Loucy (cell line): ENCODE results near the gene NKX6-2.
"Not testable (repeated sequence)": the region's sequence is repeated elsewhere in the genome, so short reads cannot be mapped to it uniquely, and the experiment has no call there.

Experiments used
- H2AFZ ChIP-seq: fragments of 200-600 bp; sonication (generic); 2 replicates; pipeline ENCODE4 v1.6.0; 2016; ENCODE audit warnings: antibody characterized with exemption, mild to moderate bottlenecking, low read length, moderate library complexity
- H3F3A ChIP-seq: fragments of 200-600 bp; 2 replicates; pipeline ENCODE4 v1.6.0; 2016; ENCODE audit warnings: antibody characterized with exemption, low read depth, mild to moderate bottlenecking
- H3K27me3 ChIP-seq: fragments of 200-600 bp; sonication (generic); 2 replicates; pipeline ENCODE4 v1.6.1; 2014; ENCODE audit warnings: low read length, mild to moderate bottlenecking; ENCODE audit not compliant: insufficient read depth, poor library complexity, severe bottlenecking
- H3K36me3 ChIP-seq: fragments of 200-600 bp; sonication (generic); 2 replicates; pipeline ENCODE4 v1.6.1; 2016; ENCODE audit warnings: low read length; ENCODE audit not compliant: insufficient read depth
- H3K4me1 ChIP-seq: fragments of 200-600 bp; sonication (generic); 2 replicates; pipeline ENCODE4 v1.5.1; 2014; ENCODE audit warnings: low read length, mild to moderate bottlenecking; ENCODE audit not compliant: insufficient read depth, poor library complexity, severe bottlenecking
- H3K4me2 ChIP-seq: fragments of 200-600 bp; sonication (generic); 2 replicates; pipeline ENCODE4 v1.6.0; 2014; ENCODE audit warnings: antibody characterized with exemption, low read length, low read depth, mild to moderate bottlenecking; ENCODE audit not compliant: poor library complexity, severe bottlenecking
- H3K4me3 ChIP-seq: fragments of 200-600 bp; sonication (generic); 2 replicates; pipeline ENCODE4 v1.5.1; 2014; ENCODE audit warnings: low read length, mild to moderate bottlenecking, mixed read lengths; ENCODE audit not compliant: poor library complexity, severe bottlenecking
- H3K79me2 ChIP-seq: fragments of 200-600 bp; sonication (generic); 2 replicates; pipeline ENCODE4 v1.6.1; 2014; ENCODE audit warnings: low read length; ENCODE audit not compliant: insufficient read depth
- H3K9ac ChIP-seq: fragments of 200-600 bp; sonication (generic); 2 replicates; pipeline ENCODE4 v1.6.0; 2014; ENCODE audit warnings: mild to moderate bottlenecking, low read depth, low read length, moderate library complexity; ENCODE audit not compliant: poor library complexity, severe bottlenecking
- H3K9me2 ChIP-seq: fragments of 200-600 bp; sonication (generic); replicated peaks from 2 replicates; pipeline ENCODE4 v1.6.1; 2016; ENCODE audit warnings: low read depth, low read length, mixed read lengths
- H3K9me3 ChIP-seq: fragments of 200-600 bp; sonication (generic); 2 replicates; pipeline ENCODE4 v1.6.1; 2014; ENCODE audit warnings: mild to moderate bottlenecking, antibody characterized with exemption, low read length, low read depth; ENCODE audit not compliant: insufficient read depth
- H4K20me1 ChIP-seq: fragments of 200-600 bp; sonication (generic); 2 replicates; pipeline ENCODE4 v1.6.0; 2014; ENCODE audit warnings: antibody characterized with exemption, low read length, mild to moderate bottlenecking; ENCODE audit not compliant: insufficient read depth, poor library complexity, severe bottlenecking
- EZH2phosphoT487 ChIP-seq: fragments of 200-600 bp; IDR thresholded peaks from 2 replicates; pipeline ENCODE4 v1.6.1; 2018; ENCODE audit warnings: antibody characterized with exemption, mild to moderate bottlenecking, moderate library complexity, borderline replicate concordance
- TF ChIP-seq, protein P1 (sequence below): fragments of 200-600 bp; sonication (generic); conservative IDR thresholded peaks from 2 replicates; pipeline ENCODE4 v1.5.1; 2014; ENCODE audit warnings: mild to moderate bottlenecking, antibody characterized with exemption, low read length

NKX6-2 gene

GRCh38 chr10:132792796-132793195 lies 6.8 kb upstream of the NKX6-2 start:
- no peaks in the 10 kb centered on the region for H3K4me1 ChIP-seq

GRCh38 chr10:132792099-132792498 lies 6.2 kb upstream of the NKX6-2 start:
- H3K27me3 ChIP-seq, H3K4me3 ChIP-seq, H3F3A ChIP-seq: not testable (repeated sequence)

More at GRCh38 chr10:132792796-132793195, 6.8 kb upstream of the NKX6-2 start:
- no peak for TF ChIP-seq EZH2phosphoT487
- TF ChIP-seq, protein P1, sequence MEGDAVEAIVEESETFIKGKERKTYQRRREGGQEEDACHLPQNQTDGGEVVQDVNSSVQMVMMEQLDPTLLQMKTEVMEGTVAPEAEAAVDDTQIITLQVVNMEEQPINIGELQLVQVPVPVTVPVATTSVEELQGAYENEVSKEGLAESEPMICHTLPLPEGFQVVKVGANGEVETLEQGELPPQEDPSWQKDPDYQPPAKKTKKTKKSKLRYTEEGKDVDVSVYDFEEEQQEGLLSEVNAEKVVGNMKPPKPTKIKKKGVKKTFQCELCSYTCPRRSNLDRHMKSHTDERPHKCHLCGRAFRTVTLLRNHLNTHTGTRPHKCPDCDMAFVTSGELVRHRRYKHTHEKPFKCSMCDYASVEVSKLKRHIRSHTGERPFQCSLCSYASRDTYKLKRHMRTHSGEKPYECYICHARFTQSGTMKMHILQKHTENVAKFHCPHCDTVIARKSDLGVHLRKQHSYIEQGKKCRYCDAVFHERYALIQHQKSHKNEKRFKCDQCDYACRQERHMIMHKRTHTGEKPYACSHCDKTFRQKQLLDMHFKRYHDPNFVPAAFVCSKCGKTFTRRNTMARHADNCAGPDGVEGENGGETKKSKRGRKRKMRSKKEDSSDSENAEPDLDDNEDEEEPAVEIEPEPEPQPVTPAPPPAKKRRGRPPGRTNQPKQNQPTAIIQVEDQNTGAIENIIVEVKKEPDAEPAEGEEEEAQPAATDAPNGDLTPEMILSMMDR, result no peak
- Histone ChIP-seq H3F3A (no peaks in the 10 kb centered on the region), H4K20me1 (no peaks in the 10 kb centered on the region), H3K79me2 (no peaks in the 10 kb centered on the region), H3K27me3 (no peaks in the 10 kb centered on the region), H3K4me3 (no peak overlapping the region), H3K9ac (no peak overlapping the region), H3K4me2 (no peak overlapping the region), H3K9me2 (no peaks in the 10 kb centered on the region), H2AFZ (no peak overlapping the region), H3K9me3 (no peaks in the 10 kb centered on the region), H3K36me3 (no peaks in the 10 kb centered on the region)

DNA sequence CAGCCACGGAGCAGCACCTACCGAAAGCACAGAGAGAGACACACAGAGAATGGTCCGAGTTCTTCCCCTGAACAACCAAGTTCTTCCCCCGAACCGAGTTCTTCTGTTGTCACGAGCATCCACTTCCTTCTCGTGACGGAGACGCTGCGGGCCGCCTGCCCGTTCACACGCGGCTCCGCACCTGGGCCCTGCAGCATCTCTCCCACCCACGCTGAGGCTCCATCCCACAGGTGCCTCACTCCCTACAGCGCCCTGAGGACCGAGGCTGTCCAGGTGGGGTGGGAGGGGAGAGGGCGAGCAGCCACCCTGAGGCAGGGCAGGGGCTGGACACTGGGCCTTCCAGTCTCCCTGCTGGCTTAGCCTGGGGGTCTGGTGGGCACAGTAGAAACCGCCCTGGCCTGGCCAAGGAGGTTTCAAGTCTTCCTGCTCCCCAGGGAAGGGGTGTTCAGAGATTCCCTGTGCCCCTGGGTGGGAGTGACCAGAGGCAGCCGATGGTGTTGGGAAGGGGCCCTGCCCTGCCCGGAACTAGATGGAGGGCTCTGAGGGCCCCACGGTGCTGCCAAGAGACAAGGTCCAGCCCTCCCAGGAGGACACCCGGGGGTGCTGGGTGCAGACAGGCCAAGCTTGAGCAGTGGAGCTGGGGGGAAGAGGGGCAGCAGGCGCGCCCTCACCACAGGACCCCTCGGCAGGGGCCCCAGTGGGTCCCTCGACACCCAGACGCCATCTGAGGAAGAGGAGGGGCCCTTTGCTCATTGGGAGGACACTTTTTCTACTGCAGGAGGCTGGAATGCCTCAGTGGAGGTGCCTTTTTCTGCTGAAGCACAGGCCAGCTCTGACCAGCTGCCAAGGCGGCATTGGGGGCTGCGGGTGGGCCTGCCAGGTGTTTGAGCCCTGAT lies 5.2 kb upstream of the NKX6-2 start:
- H3K9me2 ChIP-seq, result no peaks in the 10 kb centered on the region

More at GRCh38 chr10:132792099-132792498, 6.2 kb upstream of the NKX6-2 start:
- H3K9me2 ChIP-seq, H3K4me1 ChIP-seq, H3K36me3 ChIP-seq, H2AFZ ChIP-seq, H3K4me2 ChIP-seq, H3K9me3 ChIP-seq, H3K9ac ChIP-seq, H3K79me2 ChIP-seq, H4K20me1 ChIP-seq: not testable (repeated sequence)

More for the DNA sequence above, 5.2 kb upstream of the NKX6-2 start:
- H3K27me3 ChIP-seq, result no peaks in the 10 kb centered on the region
- H3K4me3 ChIP-seq, result no peak overlapping the region
- H2AFZ ChIP-seq, result no peak overlapping the region
- no peaks in the 10 kb centered on the region for H3K9me3 ChIP-seq
- H3K79me2 ChIP-seq, result no peaks in the 10 kb centered on the region
- no peaks in the 10 kb centered on the region for H3K4me1 ChIP-seq
- no peaks in the 10 kb centered on the region for H3K36me3 ChIP-seq
- H4K20me1 ChIP-seq, result no peaks in the 10 kb centered on the region
- no peaks in the 10 kb centered on the region for H3F3A ChIP-seq
- no peak overlapping the region for H3K9ac ChIP-seq
- H3K4me2 ChIP-seq, result no peak overlapping the region
- TF ChIP-seq, protein P1, result no peak
- no peak for TF ChIP-seq EZH2phosphoT487
